ENCODE data around the gene WDFY1. TPM values are rescaled to one million over a fixed set of nuclear protein-coding genes. Genes with fewer than 3 reads are reported as not detected.

The WDFY1 gene
- total RNA-seq, 1 experiment from 2014 or later, result 66.0 TPM

DNA sequence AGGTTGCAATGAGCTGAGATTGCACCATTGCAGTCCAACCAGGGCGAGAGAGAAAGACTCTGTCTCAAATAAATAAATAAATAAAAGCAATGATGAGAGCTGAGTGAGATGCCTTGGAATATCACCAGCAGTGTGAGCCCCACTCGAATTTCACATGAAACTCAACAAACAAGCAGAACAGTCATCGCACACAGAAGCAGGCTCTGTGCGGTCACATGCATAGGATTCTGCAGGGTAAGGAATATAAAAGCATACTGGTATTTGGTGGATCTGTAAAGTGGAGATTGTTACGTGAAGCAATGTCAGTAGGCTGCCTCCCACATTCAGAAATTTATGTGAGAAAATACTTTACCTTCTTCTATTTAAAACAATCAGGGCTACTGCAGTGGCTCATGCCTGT lies 89.7 kb downstream of the WDFY1 start (continued):
- TF ChIP-seq, protein P1, sequence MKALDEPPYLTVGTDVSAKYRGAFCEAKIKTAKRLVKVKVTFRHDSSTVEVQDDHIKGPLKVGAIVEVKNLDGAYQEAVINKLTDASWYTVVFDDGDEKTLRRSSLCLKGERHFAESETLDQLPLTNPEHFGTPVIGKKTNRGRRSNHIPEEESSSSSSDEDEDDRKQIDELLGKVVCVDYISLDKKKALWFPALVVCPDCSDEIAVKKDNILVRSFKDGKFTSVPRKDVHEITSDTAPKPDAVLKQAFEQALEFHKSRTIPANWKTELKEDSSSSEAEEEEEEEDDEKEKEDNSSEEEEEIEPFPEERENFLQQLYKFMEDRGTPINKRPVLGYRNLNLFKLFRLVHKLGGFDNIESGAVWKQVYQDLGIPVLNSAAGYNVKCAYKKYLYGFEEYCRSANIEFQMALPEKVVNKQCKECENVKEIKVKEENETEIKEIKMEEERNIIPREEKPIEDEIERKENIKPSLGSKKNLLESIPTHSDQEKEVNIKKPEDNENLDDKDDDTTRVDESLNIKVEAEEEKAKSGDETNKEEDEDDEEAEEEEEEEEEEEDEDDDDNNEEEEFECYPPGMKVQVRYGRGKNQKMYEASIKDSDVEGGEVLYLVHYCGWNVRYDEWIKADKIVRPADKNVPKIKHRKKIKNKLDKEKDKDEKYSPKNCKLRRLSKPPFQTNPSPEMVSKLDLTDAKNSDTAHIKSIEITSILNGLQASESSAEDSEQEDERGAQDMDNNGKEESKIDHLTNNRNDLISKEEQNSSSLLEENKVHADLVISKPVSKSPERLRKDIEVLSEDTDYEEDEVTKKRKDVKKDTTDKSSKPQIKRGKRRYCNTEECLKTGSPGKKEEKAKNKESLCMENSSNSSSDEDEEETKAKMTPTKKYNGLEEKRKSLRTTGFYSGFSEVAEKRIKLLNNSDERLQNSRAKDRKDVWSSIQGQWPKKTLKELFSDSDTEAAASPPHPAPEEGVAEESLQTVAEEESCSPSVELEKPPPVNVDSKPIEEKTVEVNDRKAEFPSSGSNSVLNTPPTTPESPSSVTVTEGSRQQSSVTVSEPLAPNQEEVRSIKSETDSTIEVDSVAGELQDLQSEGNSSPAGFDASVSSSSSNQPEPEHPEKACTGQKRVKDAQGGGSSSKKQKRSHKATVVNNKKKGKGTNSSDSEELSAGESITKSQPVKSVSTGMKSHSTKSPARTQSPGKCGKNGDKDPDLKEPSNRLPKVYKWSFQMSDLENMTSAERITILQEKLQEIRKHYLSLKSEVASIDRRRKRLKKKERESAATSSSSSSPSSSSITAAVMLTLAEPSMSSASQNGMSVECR (CRISPR knock-in tag; IDR thresholded peaks at IDR 0.05; ENCODE audit: borderline replicate concordance), result no peak
- TF ChIP-seq FOXJ3 (CRISPR knock-in tag; IDR thresholded peaks at IDR 0.05; ENCODE audit: borderline replicate concordance), result no peak

DNA sequence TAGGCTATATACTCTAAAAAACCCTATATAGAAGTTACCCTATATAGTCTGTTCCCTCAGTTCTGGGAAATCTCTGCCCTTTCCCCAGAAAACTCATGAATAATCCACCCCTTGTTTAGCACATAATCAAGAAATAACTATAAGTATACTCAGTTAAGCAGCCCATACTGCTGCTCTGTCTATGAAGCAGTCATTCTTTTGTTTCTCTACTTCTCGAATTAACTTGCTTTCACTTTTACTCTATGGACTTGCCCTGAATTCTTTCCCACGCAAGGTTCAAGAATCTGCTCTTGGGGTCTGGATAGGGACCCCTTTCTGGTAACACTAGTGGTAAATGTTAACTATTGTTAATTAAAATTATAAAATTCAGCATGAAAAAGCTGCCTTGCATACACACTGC lies 90.4 kb downstream of the WDFY1 start:
- H3K9me3 Mint-ChIP-seq, result peaks cover 17% of the 10 kb centered on the region
- CTCF ChIA-PET, result interaction anchor here (0.9 kb wide), 1 partner anchor 132 kb away, joined by 3 read pairs; no protein-coding TSS in a partner anchor
- peaks cover 6% of the 10 kb centered on the region; the same call in 1 of the 2 replicates for H3K4me1 Mint-ChIP-seq
- peaks cover 16% of the 10 kb centered on the region for H3K36me3 Mint-ChIP-seq
- TF ChIP-seq, protein P2, sequence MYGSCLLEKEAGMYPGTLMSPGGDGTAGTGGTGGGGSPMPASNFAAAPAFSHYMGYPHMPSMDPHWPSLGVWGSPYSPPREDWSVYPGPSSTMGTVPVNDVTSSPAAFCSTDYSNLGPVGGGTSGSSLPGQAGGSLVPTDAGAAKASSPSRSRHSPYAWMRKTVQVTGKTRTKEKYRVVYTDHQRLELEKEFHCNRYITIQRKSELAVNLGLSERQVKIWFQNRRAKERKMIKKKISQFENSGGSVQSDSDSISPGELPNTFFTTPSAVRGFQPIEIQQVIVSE (CRISPR knock-in tag; IDR thresholded peaks at IDR 0.05; ENCODE audit: borderline replicate concordance), result no peak
- TF ChIP-seq RELA (CRISPR knock-in tag; IDR thresholded peaks at IDR 0.05; ENCODE audit: borderline replicate concordance) (no peak), RORB (CRISPR knock-in tag; IDR thresholded peaks at IDR 0.05) (no peak), CBFB (CRISPR knock-in tag; IDR thresholded peaks at IDR 0.05; ENCODE audit: low read depth) (no peak), ETV6 (CRISPR knock-in tag; IDR thresholded peaks at IDR 0.05) (no peak), SMAD3 (CRISPR knock-in tag; IDR thresholded peaks at IDR 0.05; ENCODE audit: borderline replicate concordance) (no peak), ELF4 (CRISPR knock-in tag; IDR thresholded peaks at IDR 0.05; ENCODE audit: low read depth) (no peak), JUN (CRISPR knock-in tag; IDR thresholded peaks at IDR 0.05) (no peak)
- TF ChIP-seq, protein P3, sequence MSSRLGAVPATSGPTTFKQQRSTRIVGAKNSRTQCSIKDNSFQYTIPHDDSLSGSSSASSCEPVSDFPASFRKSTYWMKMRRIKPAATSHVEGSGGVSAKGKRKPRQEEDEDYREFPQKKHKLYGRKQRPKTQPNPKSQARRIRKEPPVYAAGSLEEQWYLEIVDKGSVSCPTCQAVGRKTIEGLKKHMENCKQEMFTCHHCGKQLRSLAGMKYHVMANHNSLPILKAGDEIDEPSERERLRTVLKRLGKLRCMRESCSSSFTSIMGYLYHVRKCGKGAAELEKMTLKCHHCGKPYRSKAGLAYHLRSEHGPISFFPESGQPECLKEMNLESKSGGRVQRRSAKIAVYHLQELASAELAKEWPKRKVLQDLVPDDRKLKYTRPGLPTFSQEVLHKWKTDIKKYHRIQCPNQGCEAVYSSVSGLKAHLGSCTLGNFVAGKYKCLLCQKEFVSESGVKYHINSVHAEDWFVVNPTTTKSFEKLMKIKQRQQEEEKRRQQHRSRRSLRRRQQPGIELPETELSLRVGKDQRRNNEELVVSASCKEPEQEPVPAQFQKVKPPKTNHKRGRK (CRISPR knock-in tag; IDR thresholded peaks at IDR 0.05; ENCODE audit: borderline replicate concordance), result no peak
- TF ChIP-seq, protein P4, sequence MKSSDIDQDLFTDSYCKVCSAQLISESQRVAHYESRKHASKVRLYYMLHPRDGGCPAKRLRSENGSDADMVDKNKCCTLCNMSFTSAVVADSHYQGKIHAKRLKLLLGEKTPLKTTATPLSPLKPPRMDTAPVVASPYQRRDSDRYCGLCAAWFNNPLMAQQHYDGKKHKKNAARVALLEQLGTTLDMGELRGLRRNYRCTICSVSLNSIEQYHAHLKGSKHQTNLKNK (CRISPR knock-in tag; IDR thresholded peaks at IDR 0.05), result no peak
- TF ChIP-seq, protein P5, sequence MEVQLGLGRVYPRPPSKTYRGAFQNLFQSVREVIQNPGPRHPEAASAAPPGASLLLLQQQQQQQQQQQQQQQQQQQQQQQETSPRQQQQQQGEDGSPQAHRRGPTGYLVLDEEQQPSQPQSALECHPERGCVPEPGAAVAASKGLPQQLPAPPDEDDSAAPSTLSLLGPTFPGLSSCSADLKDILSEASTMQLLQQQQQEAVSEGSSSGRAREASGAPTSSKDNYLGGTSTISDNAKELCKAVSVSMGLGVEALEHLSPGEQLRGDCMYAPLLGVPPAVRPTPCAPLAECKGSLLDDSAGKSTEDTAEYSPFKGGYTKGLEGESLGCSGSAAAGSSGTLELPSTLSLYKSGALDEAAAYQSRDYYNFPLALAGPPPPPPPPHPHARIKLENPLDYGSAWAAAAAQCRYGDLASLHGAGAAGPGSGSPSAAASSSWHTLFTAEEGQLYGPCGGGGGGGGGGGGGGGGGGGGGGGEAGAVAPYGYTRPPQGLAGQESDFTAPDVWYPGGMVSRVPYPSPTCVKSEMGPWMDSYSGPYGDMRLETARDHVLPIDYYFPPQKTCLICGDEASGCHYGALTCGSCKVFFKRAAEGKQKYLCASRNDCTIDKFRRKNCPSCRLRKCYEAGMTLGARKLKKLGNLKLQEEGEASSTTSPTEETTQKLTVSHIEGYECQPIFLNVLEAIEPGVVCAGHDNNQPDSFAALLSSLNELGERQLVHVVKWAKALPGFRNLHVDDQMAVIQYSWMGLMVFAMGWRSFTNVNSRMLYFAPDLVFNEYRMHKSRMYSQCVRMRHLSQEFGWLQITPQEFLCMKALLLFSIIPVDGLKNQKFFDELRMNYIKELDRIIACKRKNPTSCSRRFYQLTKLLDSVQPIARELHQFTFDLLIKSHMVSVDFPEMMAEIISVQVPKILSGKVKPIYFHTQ (CRISPR knock-in tag; IDR thresholded peaks at IDR 0.05), result no peak
- TF ChIP-seq, protein P6, sequence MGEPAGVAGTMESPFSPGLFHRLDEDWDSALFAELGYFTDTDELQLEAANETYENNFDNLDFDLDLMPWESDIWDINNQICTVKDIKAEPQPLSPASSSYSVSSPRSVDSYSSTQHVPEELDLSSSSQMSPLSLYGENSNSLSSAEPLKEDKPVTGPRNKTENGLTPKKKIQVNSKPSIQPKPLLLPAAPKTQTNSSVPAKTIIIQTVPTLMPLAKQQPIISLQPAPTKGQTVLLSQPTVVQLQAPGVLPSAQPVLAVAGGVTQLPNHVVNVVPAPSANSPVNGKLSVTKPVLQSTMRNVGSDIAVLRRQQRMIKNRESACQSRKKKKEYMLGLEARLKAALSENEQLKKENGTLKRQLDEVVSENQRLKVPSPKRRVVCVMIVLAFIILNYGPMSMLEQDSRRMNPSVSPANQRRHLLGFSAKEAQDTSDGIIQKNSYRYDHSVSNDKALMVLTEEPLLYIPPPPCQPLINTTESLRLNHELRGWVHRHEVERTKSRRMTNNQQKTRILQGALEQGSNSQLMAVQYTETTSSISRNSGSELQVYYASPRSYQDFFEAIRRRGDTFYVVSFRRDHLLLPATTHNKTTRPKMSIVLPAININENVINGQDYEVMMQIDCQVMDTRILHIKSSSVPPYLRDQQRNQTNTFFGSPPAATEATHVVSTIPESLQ (CRISPR knock-in tag; IDR thresholded peaks at IDR 0.05), result no peak
- H3K4me3 Mint-ChIP-seq, result no peak overlapping the region
- no peak overlapping the region for H3K27ac Mint-ChIP-seq
- POLR2A ChIA-PET, result no interaction called here
- ATAC-seq, result no peak
- DNase-seq (ENCODE audit: low spot score), result no peak
- no peaks in the 10 kb centered on the region for H3K27me3 Mint-ChIP-seq (ENCODE audit: low read depth)
